NCI-H2171 (cell line): ENCODE results near the gene KIAA0319L.
"Not testable (repeated sequence)": the region's sequence is repeated elsewhere in the genome, so short reads cannot be mapped to it uniquely, and the experiment has no call there.

Experiments
- DNase-seq: peaks from one replicate; lab custom pipeline; 2025; lab: John Stamatoyannopoulos, UW

The KIAA0319L gene

GRCh38 chr1:35486858-35487408 lies 70.3 kb downstream of the KIAA0319L start:
- no peak for DNase-seq

- no peak for DNase-seq
These were observed 76.0 kb downstream of the KIAA0319L start for GRCh38 chr1:35481229-35481628.

GRCh38 chr1:35477870-35478269 lies 79.3 kb downstream of the KIAA0319L start:
- no peak for DNase-seq

- peak; percentile 43 for DNase-seq
These were observed 81.1 kb downstream of the KIAA0319L start for GRCh38 chr1:35475856-35476674.

- no peak for DNase-seq
These were observed 81.8 kb downstream of the KIAA0319L start for GRCh38 chr1:35475356-35475755.

- DNase-seq = not testable (repeated sequence)
These were observed 84.0 kb downstream of the KIAA0319L start for GRCh38 chr1:35473216-35473615.

- no peak for DNase-seq
These were observed 86.1 kb downstream of the KIAA0319L start for GRCh38 chr1:35470977-35471613.

- no peak for DNase-seq
These were observed 91.1 kb downstream of the KIAA0319L start for GRCh38 chr1:35466120-35466519.

GRCh38 chr1:35463749-35464148 lies 93.5 kb downstream of the KIAA0319L start:
- DNase-seq = not testable (repeated sequence)

- DNase-seq = no peak
These were observed 94.0 kb downstream of the KIAA0319L start for GRCh38 chr1:35463232-35463631.

GRCh38 chr1:35461966-35462651 lies 95.1 kb downstream of the KIAA0319L start:
- no peak for DNase-seq

GRCh38 chr1:35460796-35461195 lies 96.4 kb downstream of the KIAA0319L start:
- DNase-seq = no peak

- DNase-seq = no peak
These were observed 102.6 kb downstream of the KIAA0319L start for GRCh38 chr1:35454616-35455015.

- DNase-seq = no peak
These were observed 103.0 kb downstream of the KIAA0319L start for GRCh38 chr1:35454176-35454575.

- peak; percentile 37 for DNase-seq
These were observed 104.2 kb downstream of the KIAA0319L start for GRCh38 chr1:35453031-35453430.

GRCh38 chr1:35452106-35452774 lies 105.0 kb downstream of the KIAA0319L start:
- no peak for DNase-seq

GRCh38 chr1:35451125-35451528 lies 106.1 kb downstream of the KIAA0319L start:
- peak; percentile 32 for DNase-seq

GRCh38 chr1:35449334-35450008 lies 107.7 kb downstream of the KIAA0319L start:
- DNase-seq = no peak

GRCh38 chr1:35448344-35448801 lies 108.8 kb downstream of the KIAA0319L start:
- DNase-seq = no peak

GRCh38 chr1:35447278-35447677 lies 109.9 kb downstream of the KIAA0319L start:
- no peak for DNase-seq

- DNase-seq = no peak
These were observed 112.8 kb downstream of the KIAA0319L start for GRCh38 chr1:35444519-35444774.
